GM12878 (cell line): Measurements from ENCODE around the gene ZSCAN23. TPM values are rescaled to one million over a fixed set of nuclear protein-coding genes. Genes with fewer than 3 reads are reported as not detected.

Experiments
- CHD4 ChIP-seq: fragments of 200-600 bp; sonication (generic); IDR thresholded peaks from 2 replicates; pipeline ENCODE4 v1.6.1; 2016; ENCODE audit warnings: mild to moderate bottlenecking
- CREB1 ChIP-seq: IDR thresholded peaks from 2 replicates; pipeline ENCODE4 v1.6.1; 2012; ENCODE audit warnings: low read depth, mild to moderate bottlenecking, inconsistent platforms
- ETV6 ChIP-seq, 2 experiments: fragments of 450-650 bp in 1 of 2; IDR thresholded peaks in 1 of 2; conservative IDR thresholded peaks in 1 of 2; 2 replicates each; pipeline ENCODE4 v1.6.1; 2014; ENCODE audit warnings: antibody characterized with exemption in 1 of 2, borderline replicate concordance in 1 of 2, low read depth in 1 of 2, mild to moderate bottlenecking in 1 of 2, moderate library complexity in 1 of 2
- FOS ChIP-seq: IDR thresholded peaks from 3 replicates; pipeline ENCODE4 v1.6.1; 2011; ENCODE audit warnings: borderline replicate concordance; ENCODE audit not compliant: insufficient read length; ENCODE audit errors: extremely low read depth
- HDAC2 ChIP-seq: fragments of 200-600 bp; sonication (generic); IDR thresholded peaks from 2 replicates; pipeline ENCODE4 v1.6.1; 2017
- JUNB ChIP-seq: IDR thresholded peaks from 2 replicates; pipeline ENCODE4 v1.6.1; 2016; ENCODE audit warnings: antibody characterized with exemption, mild to moderate bottlenecking
- MEF2A ChIP-seq: IDR thresholded peaks from 2 replicates; pipeline ENCODE4 v1.6.1; 2011; ENCODE audit warnings: low read depth, mild to moderate bottlenecking, low read length, moderate library complexity; ENCODE audit not compliant: insufficient read depth
- NR2C1 ChIP-seq: fragments of 450-650 bp; IDR thresholded peaks from 2 replicates; pipeline ENCODE4 v1.6.1; 2017; ENCODE audit warnings: antibody characterized with exemption, mild to moderate bottlenecking, moderate library complexity
- NR2C2 ChIP-seq: IDR thresholded peaks from 2 replicates; pipeline ENCODE4 v1.6.1; 2011; ENCODE audit warnings: borderline replicate concordance, low read depth; ENCODE audit not compliant: control insufficient read depth, insufficient read length
- POU2F2 ChIP-seq: IDR thresholded peaks from 3 replicates; pipeline ENCODE4 v1.6.1; 2011; ENCODE audit warnings: low read depth, mild to moderate bottlenecking, low read length, borderline replicate concordance
- RFX5 ChIP-seq: IDR thresholded peaks from 2 replicates; pipeline ENCODE4 v1.6.1; 2011; ENCODE audit warnings: low read depth, low read length, improper control_type of control experiment
- ZNF384 ChIP-seq: IDR thresholded peaks from 2 replicates; pipeline ENCODE4 v1.6.1; 2012; ENCODE audit warnings: low read depth, mild to moderate bottlenecking, low read length, improper control_type of control experiment, borderline replicate concordance
- ZNF622 ChIP-seq: fragments of 450-650 bp; IDR thresholded peaks from 2 replicates; pipeline ENCODE4 v1.6.1; 2017; ENCODE audit warnings: mild to moderate bottlenecking, inconsistent platforms
- polyA plus RNA-seq, 11 experiments: library from polyadenylated mRNA; depleted of rRNA in 4 of 11; unstranded in 6 of 11; stranded (reverse) in 5 of 11; fragments of >200 nt; fragmentation: Nextera tagmentation in 4 of 11; fragmentation: Illumina TruSeq in 1 of 11; extraction: Ambion mirVana in 4 of 11; extraction: Trizol in 1 of 11; gene quantifications; 1 replicate in 1 of 11; 2 replicates in 10 of 11; pipeline versions ENCODE4 v1.2.1 to v1.2.3, GENCODE V29; 2011 to 2016; ENCODE audit warnings: inconsistent platforms in 2 of 11, missing spikeins in 2 of 11, low read depth in 1 of 11
- total RNA-seq, 4 experiments: library from RNA; depleted of rRNA in 3 of 4; stranded (reverse); fragments of >200 nt in 3 of 4; fragmentation: Illumina TruSeq in 1 of 4; extraction: Trizol in 1 of 4; gene quantifications; 2 replicates each; pipeline versions ENCODE4 v1.2.1 to v1.2.3, GENCODE V29; 2013 to 2021
- TF ChIP-seq, protein P1 (sequence below): fragments of 450-650 bp; formaldehyde crosslinking; IDR thresholded peaks from 2 replicates; pipeline ENCODE4 v1.4.0; 2022; ENCODE audit warnings: mild to moderate bottlenecking, moderate library complexity
- TF ChIP-seq, protein P2 (sequence below): fragments of 450-650 bp; IDR thresholded peaks from 2 replicates; pipeline ENCODE4 v1.6.1; 2018; ENCODE audit warnings: mild to moderate bottlenecking, low read depth, moderate library complexity; ENCODE audit not compliant: partially characterized antibody
- TF ChIP-seq, protein P3 (sequence below): fragments of 450-650 bp; IDR thresholded peaks from 2 replicates; pipeline ENCODE4 v1.6.1; 2016; ENCODE audit warnings: mild to moderate bottlenecking, moderate library complexity, borderline replicate concordance

The ZSCAN23 gene
- total and polyA plus RNA-seq, 10 of the 15 experiments (the other 5 are each of a cell fraction or from before 2014, with no cell fraction given): 0.04 to 2.3 (median 0.84) TPM

DNA sequence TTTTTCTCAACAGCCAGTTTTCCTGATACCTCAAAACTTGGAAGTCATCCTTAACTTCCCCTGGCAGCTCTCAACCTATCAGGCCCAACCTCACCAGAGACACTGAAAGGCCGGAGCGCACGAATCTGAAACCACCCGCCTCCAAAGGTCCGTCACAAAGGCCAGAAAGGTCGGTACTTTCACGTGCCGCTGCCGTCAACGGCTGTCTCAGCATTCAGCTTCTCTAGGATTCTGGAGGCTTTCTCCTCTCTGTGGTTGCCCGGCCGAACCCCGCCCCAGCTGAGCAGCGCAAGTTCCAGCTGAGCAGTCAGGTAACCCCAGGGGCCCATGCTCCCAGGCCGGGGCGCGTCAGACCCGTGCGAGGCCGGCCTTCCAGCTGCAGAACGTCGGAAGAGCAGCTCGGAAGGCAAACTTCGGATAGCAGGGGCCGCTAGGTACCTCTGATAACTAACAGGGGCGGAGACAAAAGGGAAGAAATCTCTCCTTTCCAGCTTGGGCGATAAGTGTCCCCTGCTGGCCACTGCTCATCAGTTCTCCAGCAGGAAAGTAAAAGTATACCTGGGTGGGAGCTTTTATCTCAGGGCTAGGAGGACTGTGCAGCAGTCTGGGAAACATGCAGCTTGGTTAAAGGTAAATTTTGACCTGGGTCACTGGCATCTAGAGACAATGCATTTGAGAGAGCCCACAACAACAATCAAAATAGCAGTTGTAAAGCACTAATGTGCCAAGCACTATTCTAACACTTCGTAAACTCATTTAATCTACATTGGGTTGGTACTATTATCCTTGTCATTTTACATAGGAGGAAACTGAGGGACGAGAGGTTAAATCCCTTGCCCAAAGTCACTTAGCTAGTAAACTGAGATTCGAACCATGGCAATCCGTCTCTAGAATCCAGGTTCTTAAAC lies 59.8 kb downstream of the ZSCAN23 start (continued):
- TF ChIP-seq RFX5 (peak; percentile 25; the same call in 1 of the 2 replicates), JUNB (no peak), MEF2A (no peak), CHD4 (no peak), ETV6 (conservative IDR thresholded peaks at IDR 0.05 in 1 of 2, IDR thresholded peaks at IDR 0.05 in 1 of 2; ENCODE audit: borderline replicate concordance in 1 of 2, low read depth in 1 of 2) (0 out of 4 replicates have a peak, but pooled peaks of 1 of the 2 experiments have one; percentile 34), NR2C2 (no peak), CREB1 (peak; percentile 88), NR2C1 (peak; percentile 65), ZNF384 (no peak), FOS (no peak), POU2F2 (peak; percentile 74; the same call in 2 of the 3 replicates), HDAC2 (no peak), ZNF622 (no peak)
- TF ChIP-seq, protein P1, sequence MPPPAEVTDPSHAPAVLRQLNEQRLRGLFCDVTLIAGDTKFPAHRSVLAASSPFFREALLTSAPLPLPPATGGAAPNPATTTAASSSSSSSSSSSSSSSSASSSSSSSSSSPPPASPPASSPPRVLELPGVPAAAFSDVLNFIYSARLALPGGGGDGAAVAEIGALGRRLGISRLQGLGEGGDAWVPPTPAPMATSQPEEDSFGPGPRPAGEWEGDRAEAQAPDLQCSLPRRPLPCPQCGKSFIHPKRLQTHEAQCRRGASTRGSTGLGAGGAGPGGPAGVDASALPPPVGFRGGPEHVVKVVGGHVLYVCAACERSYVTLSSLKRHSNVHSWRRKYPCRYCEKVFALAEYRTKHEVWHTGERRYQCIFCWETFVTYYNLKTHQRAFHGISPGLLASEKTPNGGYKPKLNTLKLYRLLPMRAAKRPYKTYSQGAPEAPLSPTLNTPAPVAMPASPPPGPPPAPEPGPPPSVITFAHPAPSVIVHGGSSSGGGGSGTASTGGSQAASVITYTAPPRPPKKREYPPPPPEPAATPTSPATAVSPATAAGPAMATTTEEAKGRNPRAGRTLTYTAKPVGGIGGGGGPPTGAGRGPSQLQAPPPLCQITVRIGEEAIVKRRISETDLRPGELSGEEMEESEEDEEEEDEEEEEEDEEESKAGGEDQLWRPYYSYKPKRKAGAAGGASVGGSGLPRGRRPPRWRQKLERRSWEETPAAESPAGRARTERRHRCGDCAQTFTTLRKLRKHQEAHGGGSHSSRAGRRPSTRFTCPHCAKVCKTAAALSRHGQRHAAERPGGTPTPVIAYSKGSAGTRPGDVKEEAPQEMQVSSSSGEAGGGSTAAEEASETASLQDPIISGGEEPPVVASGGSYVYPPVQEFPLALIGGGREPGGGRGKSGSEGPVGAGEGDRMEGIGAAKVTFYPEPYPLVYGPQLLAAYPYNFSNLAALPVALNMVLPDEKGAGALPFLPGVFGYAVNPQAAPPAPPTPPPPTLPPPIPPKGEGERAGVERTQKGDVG: no peak
- TF ChIP-seq, protein P2, sequence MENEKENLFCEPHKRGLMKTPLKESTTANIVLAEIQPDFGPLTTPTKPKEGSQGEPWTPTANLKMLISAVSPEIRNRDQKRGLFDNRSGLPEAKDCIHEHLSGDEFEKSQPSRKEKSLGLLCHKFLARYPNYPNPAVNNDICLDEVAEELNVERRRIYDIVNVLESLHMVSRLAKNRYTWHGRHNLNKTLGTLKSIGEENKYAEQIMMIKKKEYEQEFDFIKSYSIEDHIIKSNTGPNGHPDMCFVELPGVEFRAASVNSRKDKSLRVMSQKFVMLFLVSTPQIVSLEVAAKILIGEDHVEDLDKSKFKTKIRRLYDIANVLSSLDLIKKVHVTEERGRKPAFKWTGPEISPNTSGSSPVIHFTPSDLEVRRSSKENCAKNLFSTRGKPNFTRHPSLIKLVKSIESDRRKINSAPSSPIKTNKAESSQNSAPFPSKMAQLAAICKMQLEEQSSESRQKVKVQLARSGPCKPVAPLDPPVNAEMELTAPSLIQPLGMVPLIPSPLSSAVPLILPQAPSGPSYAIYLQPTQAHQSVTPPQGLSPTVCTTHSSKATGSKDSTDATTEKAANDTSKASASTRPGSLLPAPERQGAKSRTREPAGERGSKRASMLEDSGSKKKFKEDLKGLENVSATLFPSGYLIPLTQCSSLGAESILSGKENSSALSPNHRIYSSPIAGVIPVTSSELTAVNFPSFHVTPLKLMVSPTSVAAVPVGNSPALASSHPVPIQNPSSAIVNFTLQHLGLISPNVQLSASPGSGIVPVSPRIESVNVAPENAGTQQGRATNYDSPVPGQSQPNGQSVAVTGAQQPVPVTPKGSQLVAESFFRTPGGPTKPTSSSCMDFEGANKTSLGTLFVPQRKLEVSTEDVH: no peak
- TF ChIP-seq, protein P3, sequence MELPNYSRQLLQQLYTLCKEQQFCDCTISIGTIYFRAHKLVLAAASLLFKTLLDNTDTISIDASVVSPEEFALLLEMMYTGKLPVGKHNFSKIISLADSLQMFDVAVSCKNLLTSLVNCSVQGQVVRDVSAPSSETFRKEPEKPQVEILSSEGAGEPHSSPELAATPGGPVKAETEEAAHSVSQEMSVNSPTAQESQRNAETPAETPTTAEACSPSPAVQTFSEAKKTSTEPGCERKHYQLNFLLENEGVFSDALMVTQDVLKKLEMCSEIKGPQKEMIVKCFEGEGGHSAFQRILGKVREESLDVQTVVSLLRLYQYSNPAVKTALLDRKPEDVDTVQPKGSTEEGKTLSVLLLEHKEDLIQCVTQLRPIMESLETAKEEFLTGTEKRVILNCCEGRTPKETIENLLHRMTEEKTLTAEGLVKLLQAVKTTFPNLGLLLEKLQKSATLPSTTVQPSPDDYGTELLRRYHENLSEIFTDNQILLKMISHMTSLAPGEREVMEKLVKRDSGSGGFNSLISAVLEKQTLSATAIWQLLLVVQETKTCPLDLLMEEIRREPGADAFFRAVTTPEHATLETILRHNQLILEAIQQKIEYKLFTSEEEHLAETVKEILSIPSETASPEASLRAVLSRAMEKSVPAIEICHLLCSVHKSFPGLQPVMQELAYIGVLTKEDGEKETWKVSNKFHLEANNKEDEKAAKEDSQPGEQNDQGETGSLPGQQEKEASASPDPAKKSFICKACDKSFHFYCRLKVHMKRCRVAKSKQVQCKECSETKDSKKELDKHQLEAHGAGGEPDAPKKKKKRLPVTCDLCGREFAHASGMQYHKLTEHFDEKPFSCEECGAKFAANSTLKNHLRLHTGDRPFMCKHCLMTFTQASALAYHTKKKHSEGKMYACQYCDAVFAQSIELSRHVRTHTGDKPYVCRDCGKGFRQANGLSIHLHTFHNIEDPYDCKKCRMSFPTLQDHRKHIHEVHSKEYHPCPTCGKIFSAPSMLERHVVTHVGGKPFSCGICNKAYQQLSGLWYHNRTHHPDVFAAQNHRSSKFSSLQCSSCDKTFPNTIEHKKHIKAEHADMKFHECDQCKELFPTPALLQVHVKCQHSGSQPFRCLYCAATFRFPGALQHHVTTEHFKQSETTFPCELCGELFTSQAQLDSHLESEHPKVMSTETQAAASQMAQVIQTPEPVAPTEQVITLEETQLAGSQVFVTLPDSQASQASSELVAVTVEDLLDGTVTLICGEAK: peak; percentile 61; the same call in 1 of the 2 replicates
